Neural cell (in vitro differentiated cells): ENCODE data around the gene FBRSL1.

Experiments used
- MXI1 ChIP-seq: fragments of 450-650 bp; conservative IDR thresholded peaks from 2 replicates; pipeline ENCODE4 v1.6.1; 2014; ENCODE audit warnings: antibody characterized with exemption, mild to moderate bottlenecking; ENCODE audit not compliant: poor library complexity, severe bottlenecking
- POLR2AphosphoS5 ChIP-seq: IDR thresholded peaks from 2 replicates; pipeline ENCODE4 v1.6.1; 2012
- RAD21 ChIP-seq: fragments of 450-650 bp; conservative IDR thresholded peaks from 2 replicates; pipeline ENCODE4 v1.6.1; 2014; ENCODE audit warnings: antibody characterized with exemption, mild to moderate bottlenecking, moderate library complexity
- TF ChIP-seq, protein P1 (sequence below): fragments of 450-650 bp; IDR thresholded peaks from 2 replicates; pipeline ENCODE4 v1.5.1; 2014; ENCODE audit warnings: antibody characterized with exemption, mild to moderate bottlenecking, moderate library complexity; ENCODE audit not compliant: poor library complexity, severe bottlenecking

DNA sequence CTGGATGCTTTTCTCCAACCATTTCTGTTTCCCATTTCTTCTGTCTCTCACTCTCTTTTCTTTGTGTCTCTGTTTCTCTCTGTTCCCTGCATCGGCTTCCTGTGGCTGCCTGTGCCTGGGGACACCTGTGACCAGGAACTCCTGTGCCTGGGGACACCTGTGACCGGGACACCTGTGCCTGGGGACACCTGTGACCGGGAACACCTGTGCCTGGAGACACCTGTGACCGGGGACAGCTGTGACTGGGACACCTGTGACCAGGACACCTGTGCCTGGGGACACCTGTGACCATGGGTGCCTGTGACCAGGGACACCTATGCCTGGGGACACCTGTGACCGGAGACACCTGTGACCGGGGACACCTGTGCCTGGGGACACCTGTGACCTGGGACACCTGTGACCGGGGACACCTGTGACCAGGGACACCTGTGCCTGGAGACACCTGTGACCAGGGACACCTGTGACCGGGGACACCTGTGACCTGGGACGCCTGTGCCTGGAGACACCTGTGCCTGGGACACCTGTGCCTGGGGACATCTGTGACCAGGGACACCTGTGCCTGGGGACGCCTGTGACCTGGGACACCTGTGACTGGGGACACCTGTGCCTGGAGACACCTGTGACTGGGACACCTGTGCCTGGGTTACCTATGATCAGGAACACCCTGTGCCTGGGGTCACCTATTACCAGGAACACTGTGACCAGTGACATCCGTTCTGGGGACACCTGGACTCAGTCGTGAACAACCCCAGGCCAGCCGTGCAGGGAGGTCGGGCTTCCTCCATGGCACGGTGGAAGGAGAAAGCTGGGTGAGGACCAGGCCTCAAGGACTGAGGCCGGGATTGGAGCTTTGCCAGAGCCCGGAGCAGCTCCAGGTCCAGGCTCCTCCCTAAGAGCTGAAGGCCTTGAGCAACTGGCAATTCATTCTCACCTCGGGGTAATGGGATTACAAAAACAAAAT, 23.4 kb upstream of the FBRSL1 start:
- TF ChIP-seq, protein P1, sequence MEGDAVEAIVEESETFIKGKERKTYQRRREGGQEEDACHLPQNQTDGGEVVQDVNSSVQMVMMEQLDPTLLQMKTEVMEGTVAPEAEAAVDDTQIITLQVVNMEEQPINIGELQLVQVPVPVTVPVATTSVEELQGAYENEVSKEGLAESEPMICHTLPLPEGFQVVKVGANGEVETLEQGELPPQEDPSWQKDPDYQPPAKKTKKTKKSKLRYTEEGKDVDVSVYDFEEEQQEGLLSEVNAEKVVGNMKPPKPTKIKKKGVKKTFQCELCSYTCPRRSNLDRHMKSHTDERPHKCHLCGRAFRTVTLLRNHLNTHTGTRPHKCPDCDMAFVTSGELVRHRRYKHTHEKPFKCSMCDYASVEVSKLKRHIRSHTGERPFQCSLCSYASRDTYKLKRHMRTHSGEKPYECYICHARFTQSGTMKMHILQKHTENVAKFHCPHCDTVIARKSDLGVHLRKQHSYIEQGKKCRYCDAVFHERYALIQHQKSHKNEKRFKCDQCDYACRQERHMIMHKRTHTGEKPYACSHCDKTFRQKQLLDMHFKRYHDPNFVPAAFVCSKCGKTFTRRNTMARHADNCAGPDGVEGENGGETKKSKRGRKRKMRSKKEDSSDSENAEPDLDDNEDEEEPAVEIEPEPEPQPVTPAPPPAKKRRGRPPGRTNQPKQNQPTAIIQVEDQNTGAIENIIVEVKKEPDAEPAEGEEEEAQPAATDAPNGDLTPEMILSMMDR = no peak
- TF ChIP-seq RAD21 (no peak), MXI1 (no peak), POLR2AphosphoS5 (no peak)
